T-helper 17 cell (primary cell): Measurements from ENCODE around the gene COL4A2. TPM values are rescaled to one million over a fixed set of nuclear protein-coding genes. Genes with fewer than 3 reads are reported as not detected.

Experiments
- ATAC-seq: fragments of 150-1000 bp; cut with Tn5 transposase; 2 replicates; pipeline ENCODE4 v1.10.0; 2021; ENCODE audit warnings: mild to moderate bottlenecking, moderate library complexity
- DNase-seq, 3 donors: peaks; one replicate each; pipeline versions ENCODE4 v3.0.0 to v3.0.0-alpha.2; 2020 to 2021
- H3K9me3 ChIP-seq: one replicate; pipeline ENCODE4 v1.7.0; 2013; ENCODE audit warnings: low read length, mild to moderate bottlenecking; ENCODE audit not compliant: control insufficient read depth, poor library complexity, severe bottlenecking
- H3K27ac Mint-ChIP-seq: one replicate; pipeline ENCODE4 v1.8.0; 2022; ENCODE audit warnings: mild to moderate bottlenecking, moderate library complexity, mixed read lengths
- H3K27me3 Mint-ChIP-seq: one replicate; pipeline ENCODE4 v1.8.0; 2022; ENCODE audit warnings: mixed read lengths
- H3K36me3 Mint-ChIP-seq: one replicate; pipeline ENCODE4 v1.8.0; 2022; ENCODE audit warnings: low read depth, mixed read lengths
- H3K4me1 Mint-ChIP-seq: one replicate; pipeline ENCODE4 v1.8.0; 2022; ENCODE audit warnings: mild to moderate bottlenecking, mixed read lengths
- H3K4me3 Mint-ChIP-seq: one replicate; pipeline ENCODE4 v1.8.0; 2022; ENCODE audit warnings: mild to moderate bottlenecking, moderate library complexity, mixed read lengths
- total RNA-seq, 4 donors: library from RNA in 2 of 4; stranded (reverse) in 2 of 4; gene quantifications; one replicate each; pipeline ENCODE4 v1.2.3 and lab custom pipeline; 2022 to 2026

The COL4A2 gene
- total RNA-seq, 2 donors from 2014 or later: 0.07 to 1.9 TPM

DNA sequence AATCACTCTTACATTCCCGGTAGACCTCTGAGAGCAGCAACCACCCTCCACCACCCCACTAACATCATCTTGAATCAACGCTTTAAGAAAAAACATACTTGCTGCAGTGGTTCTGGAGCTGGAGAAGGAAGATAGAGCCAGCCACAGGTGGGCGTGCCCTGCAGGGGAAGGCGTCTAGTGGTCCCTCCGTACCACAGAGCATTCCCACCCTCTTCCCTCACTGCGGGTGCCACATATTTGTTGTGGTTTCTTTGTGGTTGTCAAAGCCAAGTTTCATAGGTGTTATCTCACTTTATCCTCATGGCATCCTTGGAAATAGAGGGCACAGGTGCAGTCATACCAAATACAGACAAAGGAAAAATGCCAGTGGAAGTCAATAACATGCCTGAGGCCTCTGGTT lies 22.2 kb downstream of the COL4A2 start:
- no peaks in the 10 kb centered on the region for H3K36me3 Mint-ChIP-seq
- no peaks in the 10 kb centered on the region for H3K9me3 ChIP-seq
- H3K27me3 Mint-ChIP-seq: peaks cover 74% of the 10 kb centered on the region
- DNase-seq (no peak), ATAC-seq (no peak)
- no peak overlapping the region for H3K4me3 Mint-ChIP-seq
- no peak overlapping the region for H3K27ac Mint-ChIP-seq
- no peaks in the 10 kb centered on the region for H3K4me1 Mint-ChIP-seq

DNA sequence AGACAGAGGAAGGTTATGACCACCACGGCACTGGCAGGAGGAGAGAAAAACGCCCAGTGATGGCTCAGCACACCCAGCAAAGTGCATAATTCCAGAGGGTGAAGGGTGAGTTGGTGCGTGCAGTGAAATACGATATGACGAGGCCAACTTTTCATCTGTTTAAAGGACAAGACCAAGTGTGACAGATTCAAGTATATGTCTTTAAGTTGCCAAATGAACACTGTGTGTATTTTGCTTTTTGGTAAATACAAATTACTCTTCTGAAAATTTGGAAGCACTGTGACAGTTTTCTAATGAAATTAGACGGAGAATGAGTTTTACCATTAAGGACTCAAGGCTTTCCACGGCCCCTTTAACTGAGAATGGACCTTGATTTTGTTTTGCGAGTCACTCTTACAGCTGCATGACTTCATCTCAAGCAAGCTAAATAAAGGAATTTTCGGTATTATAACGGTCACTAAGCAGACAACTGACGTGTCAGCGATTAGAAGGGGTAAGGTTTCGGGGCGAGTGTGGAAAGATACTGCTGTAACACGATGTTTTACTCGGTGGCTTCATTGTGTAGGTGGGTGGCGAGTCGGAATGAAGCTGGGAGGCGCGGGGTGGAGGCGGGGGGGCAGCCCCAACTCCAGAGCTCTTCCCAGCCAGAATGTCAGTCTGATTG lies 22.8 kb downstream of the COL4A2 start:
- peaks cover 67% of the 10 kb centered on the region for H3K27me3 Mint-ChIP-seq
- H3K9me3 ChIP-seq: no peaks in the 10 kb centered on the region
- no peaks in the 10 kb centered on the region for H3K36me3 Mint-ChIP-seq
- H3K27ac Mint-ChIP-seq: no peak overlapping the region
- H3K4me1 Mint-ChIP-seq: no peaks in the 10 kb centered on the region
- DNase-seq: no peak
- ATAC-seq: no peak
- no peak overlapping the region for H3K4me3 Mint-ChIP-seq

DNA sequence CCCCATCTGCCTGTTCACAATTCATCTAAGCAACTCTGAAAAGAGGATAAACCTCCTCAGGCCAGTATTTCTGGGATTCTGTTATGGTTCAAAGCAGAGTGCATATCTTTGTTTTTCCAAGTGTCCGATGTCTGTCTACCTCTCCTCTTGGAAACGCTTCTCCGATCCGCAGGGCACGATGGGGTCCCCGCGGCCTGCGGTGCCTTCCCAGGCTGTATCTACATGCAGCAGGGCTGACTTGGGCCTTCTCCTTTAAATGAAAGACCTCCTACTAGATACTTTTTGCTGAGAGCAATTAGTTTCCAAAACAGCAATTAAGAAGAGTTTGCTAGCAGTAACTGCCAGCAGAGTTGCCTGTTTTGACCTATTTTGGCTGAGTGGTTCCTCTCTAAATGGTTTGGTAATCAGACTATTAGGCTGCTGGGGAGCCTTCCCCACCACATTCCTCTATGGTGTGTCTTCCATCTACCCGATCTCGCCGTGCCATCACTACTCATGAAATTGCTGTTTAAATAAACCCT lies 23.5 kb downstream of the COL4A2 start:
- no peaks in the 10 kb centered on the region for H3K36me3 Mint-ChIP-seq
- no peaks in the 10 kb centered on the region for H3K4me1 Mint-ChIP-seq
- H3K27me3 Mint-ChIP-seq: peaks cover 62% of the 10 kb centered on the region
- DNase-seq (no peak), ATAC-seq (no peak)
- H3K9me3 ChIP-seq: no peaks in the 10 kb centered on the region
- no peak overlapping the region for H3K27ac Mint-ChIP-seq
- no peak overlapping the region for H3K4me3 Mint-ChIP-seq

DNA sequence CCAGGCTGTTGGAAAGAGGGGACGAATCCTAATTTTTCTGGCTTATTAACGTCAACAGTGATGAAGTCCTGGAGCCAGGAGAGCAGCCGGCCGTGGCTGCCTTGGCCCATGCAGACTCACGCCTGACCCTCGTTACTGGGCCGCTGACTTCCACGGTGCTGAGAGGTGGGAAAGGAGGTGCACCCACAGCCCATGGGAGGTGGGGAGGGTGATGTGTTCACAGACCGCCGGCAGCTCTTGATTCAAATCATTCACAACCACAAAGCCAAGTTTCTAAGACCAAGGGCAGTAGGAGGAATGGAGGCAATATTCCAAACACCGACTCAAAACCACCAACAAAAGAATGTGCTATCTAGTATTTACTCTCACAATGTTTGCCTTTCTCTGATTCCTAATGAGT lies 24.3 kb downstream of the COL4A2 start:
- no peak for DNase-seq
- no peak for ATAC-seq
- no peak overlapping the region for H3K4me3 Mint-ChIP-seq
- no peaks in the 10 kb centered on the region for H3K36me3 Mint-ChIP-seq
- no peaks in the 10 kb centered on the region for H3K9me3 ChIP-seq
- H3K27ac Mint-ChIP-seq: no peak overlapping the region
- peaks cover 57% of the 10 kb centered on the region for H3K27me3 Mint-ChIP-seq
- H3K4me1 Mint-ChIP-seq: no peaks in the 10 kb centered on the region

DNA sequence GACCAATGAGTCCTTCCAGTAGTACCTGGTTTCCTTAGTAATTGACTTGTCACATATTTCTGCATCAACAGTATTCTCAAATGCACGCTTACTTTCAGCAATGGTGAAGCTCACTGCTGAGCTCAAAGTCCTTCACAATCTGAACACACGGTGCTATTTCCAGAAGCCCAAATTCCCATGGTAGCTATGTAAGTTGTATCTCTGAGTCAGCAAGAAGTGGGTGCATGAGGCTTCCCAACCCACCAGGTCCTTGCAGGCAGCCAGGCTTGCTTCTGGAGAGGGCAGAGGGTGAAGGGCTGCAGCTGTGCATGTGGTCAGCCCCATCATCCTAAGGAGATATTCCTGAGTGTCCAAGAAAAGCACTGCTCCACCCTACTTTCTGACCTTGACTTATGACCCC lies 25.7 kb downstream of the COL4A2 start:
- no peaks in the 10 kb centered on the region for H3K36me3 Mint-ChIP-seq
- no peak overlapping the region for H3K27ac Mint-ChIP-seq
- H3K27me3 Mint-ChIP-seq: peaks cover 46% of the 10 kb centered on the region
- H3K4me1 Mint-ChIP-seq: no peaks in the 10 kb centered on the region
- no peaks in the 10 kb centered on the region for H3K9me3 ChIP-seq
- DNase-seq (no peak), ATAC-seq (no peak)
- H3K4me3 Mint-ChIP-seq: no peak overlapping the region

DNA sequence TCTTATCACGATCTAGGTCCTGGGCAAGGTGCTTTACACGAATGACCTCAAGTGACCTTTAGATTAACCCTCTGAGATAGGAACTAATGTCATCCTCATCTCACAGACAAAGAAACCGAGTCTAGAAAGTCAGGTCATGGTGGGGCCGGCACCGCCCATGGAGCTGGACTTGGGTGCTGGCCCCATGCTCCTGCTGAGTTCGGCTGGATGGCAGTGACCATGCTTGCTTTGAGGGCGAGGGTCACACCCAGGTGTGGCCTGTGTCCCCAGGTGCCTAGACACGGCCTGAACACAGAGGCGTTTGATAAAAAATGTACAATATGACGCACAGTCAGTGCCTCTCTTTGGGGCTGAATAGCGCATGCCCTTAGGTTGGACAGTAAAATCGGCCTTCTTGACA lies 26.8 kb downstream of the COL4A2 start:
- Mint-ChIP-seq H3K4me3 (no peak overlapping the region), H3K27ac (no peak overlapping the region), H3K4me1 (no peaks in the 10 kb centered on the region), H3K36me3 (no peaks in the 10 kb centered on the region), H3K27me3 (peaks cover 42% of the 10 kb centered on the region)
- no peaks in the 10 kb centered on the region for H3K9me3 ChIP-seq
- ATAC-seq (no peak), DNase-seq (no peak)

DNA sequence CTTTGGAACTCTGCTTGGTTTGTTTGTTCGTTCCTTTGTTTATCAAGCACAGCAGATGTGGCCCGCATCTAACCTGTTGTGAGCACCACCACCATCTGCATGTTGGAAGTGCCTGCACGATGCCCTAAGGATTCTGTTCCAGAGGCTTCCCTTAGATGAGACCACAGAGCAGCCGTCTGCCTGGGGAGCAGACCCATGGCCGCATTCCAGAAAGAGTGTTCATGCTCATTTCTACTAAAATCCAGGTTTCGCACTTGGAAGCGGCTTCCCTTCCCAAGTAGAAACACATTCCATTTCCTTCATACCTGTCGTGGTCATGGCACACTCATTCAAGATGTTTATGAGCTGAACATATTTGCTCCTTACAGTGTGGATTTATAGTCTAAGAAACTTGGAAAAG lies 27.2 kb downstream of the COL4A2 start:
- no peaks in the 10 kb centered on the region for H3K9me3 ChIP-seq
- Mint-ChIP-seq H3K4me3 (no peak overlapping the region), H3K36me3 (no peaks in the 10 kb centered on the region), H3K27me3 (peaks cover 42% of the 10 kb centered on the region), H3K4me1 (no peaks in the 10 kb centered on the region), H3K27ac (no peak overlapping the region)
- DNase-seq (no peak), ATAC-seq (no peak)

DNA sequence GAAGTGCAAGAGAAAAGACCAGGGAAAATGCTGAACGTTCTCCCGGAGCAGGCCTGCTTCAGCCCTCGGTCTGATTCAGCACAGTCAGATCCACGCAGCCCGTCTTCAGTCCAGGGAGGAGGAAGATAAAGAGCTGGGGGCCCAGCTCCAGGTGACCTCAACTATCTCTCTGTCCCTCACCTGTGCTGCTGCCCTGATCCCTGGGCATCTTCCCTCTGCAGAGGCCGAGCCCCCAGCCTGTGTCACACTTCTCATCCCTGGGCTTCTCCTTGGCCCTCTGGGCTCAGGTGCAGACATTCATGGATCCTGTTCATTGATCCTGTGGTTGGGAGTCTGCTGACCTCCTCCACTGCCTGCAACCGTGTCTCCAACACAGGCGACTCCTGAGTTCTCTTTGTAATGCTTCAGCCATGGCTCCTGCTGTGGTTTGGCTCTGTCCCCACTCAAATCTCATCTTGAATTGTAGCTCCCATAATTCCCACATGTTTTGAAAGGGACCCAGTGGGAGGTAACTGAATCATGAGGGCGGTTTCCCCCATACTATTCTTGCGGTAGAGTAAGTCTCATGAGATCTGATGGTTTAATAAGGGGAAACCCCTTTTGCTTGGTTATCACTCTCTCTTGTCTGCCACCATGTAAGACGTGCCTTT lies 27.9 kb downstream of the COL4A2 start:
- DNase-seq (no peak), ATAC-seq (no peak)
- Mint-ChIP-seq H3K4me1 (no peaks in the 10 kb centered on the region), H3K36me3 (no peaks in the 10 kb centered on the region), H3K4me3 (no peak overlapping the region), H3K27me3 (peaks cover 41% of the 10 kb centered on the region), H3K27ac (no peak overlapping the region)
- no peaks in the 10 kb centered on the region for H3K9me3 ChIP-seq

DNA sequence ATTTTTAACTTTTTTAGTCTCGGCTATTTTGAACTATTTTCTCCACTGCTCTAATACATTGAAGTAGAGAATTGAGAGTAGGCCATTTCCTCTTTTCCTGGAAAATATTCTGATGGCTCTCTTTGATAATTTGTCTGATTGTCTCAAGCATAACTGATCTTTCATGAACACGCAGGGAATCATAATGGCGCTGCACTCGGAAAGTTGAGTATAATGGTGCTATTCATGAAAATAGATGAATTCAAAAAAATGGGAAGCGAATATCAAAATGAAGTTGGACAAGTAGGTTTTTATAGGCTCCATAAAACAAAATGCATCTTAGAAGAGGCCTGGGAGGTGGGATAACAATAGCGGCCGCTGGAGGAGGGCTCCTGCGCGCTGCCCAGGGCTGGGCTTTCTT lies 29.0 kb downstream of the COL4A2 start:
- ATAC-seq: no peak
- no peaks in the 10 kb centered on the region for H3K9me3 ChIP-seq
- Mint-ChIP-seq H3K36me3 (no peaks in the 10 kb centered on the region), H3K4me1 (peaks cover 9% of the 10 kb centered on the region), H3K4me3 (no peak overlapping the region), H3K27me3 (peaks cover 40% of the 10 kb centered on the region), H3K27ac (no peak overlapping the region)
- DNase-seq: no peak

DNA sequence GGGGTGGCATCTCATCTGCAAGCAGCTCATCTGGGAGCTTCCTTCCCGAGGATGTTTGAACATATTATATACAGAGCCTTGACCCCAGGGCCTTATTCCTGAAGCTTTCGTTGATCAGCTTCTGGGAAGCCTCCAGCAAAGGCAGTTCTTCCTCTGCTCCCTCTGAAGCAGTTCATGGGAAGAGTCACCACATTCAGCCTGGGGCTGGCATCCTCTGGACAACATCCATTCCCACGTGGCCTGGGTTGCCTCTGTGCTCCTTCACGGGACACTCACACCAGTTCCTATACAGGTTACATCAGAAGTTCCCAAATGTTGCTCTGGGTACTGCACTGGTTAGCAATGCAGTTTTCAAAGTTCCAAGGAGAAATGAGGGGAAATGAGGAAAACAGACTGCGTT lies 29.6 kb downstream of the COL4A2 start:
- Mint-ChIP-seq H3K36me3 (no peaks in the 10 kb centered on the region), H3K27ac (no peak overlapping the region), H3K4me1 (peaks cover 13% of the 10 kb centered on the region), H3K27me3 (peaks cover 36% of the 10 kb centered on the region), H3K4me3 (no peak overlapping the region)
- DNase-seq (no peak), ATAC-seq (no peak)
- no peaks in the 10 kb centered on the region for H3K9me3 ChIP-seq

DNA sequence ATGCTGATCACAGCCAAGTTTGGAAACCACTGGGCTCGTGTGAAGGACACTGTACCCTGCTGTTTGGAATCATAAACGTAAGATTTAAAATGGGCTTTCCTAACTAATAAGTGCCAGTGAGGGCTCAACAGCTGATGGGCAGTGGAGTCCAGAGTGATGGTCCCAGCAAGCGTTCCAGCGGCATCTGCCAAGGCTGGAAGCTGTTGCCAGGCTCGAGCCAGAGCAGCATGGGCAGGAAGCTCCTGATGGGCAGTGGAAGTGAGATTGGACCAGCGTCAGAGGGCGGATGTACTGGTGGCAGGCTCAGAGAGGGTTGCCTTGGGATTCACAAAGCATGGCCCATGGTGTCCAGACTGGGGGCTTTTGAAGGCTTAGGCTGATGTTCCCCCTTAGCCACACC lies 30.2 kb downstream of the COL4A2 start:
- DNase-seq (no peak), ATAC-seq (no peak)
- H3K27me3 Mint-ChIP-seq: peaks cover 38% of the 10 kb centered on the region
- no peak overlapping the region for H3K4me3 Mint-ChIP-seq
- peaks cover 13% of the 10 kb centered on the region for H3K4me1 Mint-ChIP-seq
- no peaks in the 10 kb centered on the region for H3K36me3 Mint-ChIP-seq
- H3K9me3 ChIP-seq: no peaks in the 10 kb centered on the region
- no peak overlapping the region for H3K27ac Mint-ChIP-seq

DNA sequence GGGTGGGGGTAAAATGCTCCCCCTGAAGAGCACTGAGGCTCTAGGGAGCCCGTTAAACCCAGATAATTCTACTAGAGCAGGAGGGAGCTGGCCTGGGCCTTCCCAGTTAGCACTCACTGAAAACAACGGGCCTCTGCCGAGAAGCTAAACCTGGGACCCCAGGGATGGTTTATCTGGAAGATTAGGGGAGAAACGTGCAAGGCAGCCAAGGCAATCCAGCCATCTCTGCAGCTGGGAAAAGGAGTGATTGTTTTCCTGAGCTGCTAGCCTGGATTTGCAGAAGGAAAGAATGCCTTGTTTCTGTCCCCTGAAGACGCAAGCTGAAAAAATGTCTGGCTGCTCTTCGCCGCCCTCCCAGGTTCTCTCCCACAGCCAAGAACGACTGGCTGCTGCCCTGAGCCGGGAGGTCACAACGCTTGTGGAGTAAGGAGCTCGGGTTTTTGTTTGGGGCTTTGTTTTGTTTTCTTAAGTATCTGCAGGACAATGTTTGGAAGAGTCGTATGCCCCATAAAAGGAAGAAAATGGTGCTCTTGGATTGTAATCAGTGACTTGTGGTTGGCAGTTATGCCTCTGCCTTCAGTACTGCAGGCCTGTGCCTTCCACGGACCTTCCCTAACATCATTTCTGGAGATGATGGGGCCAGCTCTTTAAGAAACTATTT lies 31.5 kb downstream of the COL4A2 start:
- H3K4me1 Mint-ChIP-seq: peaks cover 13% of the 10 kb centered on the region
- peak overlapping the region; percentile 41 for H3K4me3 Mint-ChIP-seq
- H3K9me3 ChIP-seq: no peaks in the 10 kb centered on the region
- DNase-seq: no peak
- peaks cover 37% of the 10 kb centered on the region for H3K27me3 Mint-ChIP-seq
- ATAC-seq: no peak
- no peak overlapping the region for H3K27ac Mint-ChIP-seq
- no peaks in the 10 kb centered on the region for H3K36me3 Mint-ChIP-seq

DNA sequence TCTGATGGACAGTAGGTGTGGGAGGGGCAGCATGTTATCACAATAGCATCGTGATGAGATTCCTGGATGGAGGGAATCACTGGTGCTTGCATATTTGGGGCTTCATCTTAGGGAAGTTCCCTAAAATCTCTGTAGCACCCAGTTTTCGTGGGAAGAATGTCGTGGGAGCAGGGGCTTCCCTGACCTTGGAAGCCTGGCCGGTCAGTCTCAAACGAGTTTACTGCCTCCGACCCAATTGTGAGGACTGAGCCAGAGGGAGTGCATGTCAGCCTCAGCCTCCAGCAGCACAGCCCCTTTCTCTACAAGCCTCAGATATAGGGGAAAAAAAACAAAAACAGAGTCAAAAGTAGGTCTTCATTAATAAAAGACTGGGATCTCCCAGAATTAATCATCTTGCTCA lies 32.2 kb downstream of the COL4A2 start:
- no peaks in the 10 kb centered on the region for H3K9me3 ChIP-seq
- Mint-ChIP-seq H3K27me3 (peaks cover 35% of the 10 kb centered on the region), H3K27ac (no peak overlapping the region), H3K4me3 (peak overlapping the region; percentile 41), H3K4me1 (peaks cover 13% of the 10 kb centered on the region), H3K36me3 (no peaks in the 10 kb centered on the region)
- DNase-seq: no peak
- ATAC-seq: no peak
